Activated T-helper 1 cell treated with anti-CD3 and anti-CD28 coated beads, Interleukin-2, amount 50 U/mL, for 16 hours (primary cell): ENCODE data around the gene MARS1.
"Not testable (repeated sequence)": the region's sequence is repeated elsewhere in the genome, so short reads cannot be mapped to it uniquely, and the experiment has no call there.

Experiments used
- DNase-seq, 2 donors: peaks; one replicate each; pipeline ENCODE4 v3.0.0-alpha.2; 2020; ENCODE audit warnings: low read depth in 1 of 2, low spot score in 1 of 2

The MARS1 gene

DNA sequence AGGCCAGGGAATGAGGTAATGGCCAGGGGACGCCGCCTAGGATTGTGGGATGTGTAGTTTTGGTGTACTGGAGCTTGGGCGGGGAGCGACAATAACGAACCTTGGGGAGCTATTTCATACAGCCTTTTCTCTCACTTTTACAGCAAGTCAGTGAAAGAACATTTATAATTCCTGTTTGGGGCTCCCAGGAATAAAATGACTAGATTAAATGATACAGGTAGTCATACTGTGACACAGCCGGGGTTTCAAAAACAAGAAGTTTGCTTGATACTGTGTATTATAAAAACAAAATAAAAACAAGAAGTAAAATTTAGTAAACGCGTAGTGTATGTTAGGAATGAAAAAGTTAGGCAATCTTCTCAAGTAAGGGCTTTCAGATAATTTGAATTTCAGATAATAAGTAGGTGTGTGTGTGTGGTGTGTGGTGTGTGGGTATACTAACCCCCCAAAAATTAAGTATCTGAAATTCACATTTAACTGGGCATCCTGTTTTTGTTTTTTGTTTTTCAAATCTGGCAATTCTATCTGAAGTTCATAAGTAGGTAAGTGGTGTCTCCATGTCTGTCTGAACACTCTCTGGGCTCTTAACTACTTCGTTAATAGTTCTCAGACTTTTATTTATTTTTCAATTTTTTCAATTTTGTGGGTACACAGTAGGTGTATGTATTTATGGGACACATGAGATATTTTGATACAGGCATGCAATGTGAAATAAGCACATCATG is 59.6 kb downstream of the MARS1 start:
- DNase-seq: no peak

DNA sequence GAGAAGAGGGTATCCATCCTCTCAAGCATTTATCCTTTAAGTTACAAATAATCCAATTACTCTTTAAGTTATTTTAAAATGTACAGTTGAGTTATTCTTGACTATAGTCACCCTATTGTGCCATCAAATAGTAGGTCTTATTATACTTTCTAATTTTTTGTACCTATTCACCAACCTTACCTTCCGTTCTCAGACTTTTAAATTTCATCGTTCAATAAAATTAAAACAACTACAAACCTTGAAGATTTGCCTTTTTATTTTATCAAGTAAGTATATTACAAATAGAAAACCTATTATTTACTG is 60.1 kb downstream of the MARS1 start:
- DNase-seq: no peak

DNA sequence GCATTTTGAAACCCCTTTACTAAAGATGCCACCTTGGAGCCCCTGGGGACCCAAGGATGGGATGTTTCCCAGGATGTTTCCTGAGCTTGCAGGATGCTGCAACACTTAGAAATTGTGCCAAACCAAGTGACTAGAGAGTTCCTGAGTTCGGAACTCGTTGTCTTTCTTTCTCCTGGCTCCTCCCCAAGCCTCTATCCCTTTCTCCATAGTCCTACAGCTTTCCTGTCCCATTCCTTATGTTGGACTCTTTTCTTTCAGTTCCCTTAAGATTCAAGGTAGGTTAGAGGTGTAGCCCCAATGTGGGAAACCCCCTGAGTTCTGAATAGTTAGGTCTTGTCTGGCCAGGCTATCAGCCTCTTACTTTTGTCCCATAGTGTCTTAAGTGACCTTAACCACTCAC is 60.6 kb downstream of the MARS1 start:
- DNase-seq: no peak

DNA sequence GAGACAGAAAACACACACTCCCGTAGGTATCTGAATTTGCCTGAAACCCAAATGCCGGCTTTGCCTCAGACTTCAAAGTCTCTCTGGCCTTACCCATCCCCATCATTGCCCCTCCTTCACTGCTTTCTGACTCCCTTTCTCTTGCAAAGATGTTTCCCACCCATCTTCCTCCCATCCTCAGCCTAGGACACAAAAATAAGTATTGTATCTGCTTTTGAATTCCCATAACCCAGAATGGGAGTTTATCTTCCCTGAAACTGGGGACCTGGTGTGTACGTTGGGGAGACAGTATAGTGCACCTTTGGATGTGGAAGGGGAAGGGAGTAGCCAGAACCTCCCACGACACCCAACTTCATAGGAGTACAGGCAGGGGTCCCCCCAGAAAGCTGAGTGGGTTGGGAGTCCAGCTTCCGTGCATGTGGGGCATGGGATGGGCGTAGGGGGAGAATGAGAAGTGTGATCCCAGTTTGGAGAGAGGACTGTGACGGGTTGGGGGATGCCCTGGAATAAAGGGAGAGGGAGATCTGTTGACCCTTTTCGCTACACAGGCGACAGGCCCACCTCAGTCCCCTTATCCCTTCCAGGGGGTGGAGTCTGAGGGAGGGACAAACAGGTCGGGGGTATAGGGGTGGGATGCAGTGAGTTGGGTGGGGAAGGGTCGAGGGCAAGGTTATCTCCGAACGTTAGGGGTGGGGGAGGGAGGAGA is 61.5 kb downstream of the MARS1 start:
- no peak for DNase-seq

DNA sequence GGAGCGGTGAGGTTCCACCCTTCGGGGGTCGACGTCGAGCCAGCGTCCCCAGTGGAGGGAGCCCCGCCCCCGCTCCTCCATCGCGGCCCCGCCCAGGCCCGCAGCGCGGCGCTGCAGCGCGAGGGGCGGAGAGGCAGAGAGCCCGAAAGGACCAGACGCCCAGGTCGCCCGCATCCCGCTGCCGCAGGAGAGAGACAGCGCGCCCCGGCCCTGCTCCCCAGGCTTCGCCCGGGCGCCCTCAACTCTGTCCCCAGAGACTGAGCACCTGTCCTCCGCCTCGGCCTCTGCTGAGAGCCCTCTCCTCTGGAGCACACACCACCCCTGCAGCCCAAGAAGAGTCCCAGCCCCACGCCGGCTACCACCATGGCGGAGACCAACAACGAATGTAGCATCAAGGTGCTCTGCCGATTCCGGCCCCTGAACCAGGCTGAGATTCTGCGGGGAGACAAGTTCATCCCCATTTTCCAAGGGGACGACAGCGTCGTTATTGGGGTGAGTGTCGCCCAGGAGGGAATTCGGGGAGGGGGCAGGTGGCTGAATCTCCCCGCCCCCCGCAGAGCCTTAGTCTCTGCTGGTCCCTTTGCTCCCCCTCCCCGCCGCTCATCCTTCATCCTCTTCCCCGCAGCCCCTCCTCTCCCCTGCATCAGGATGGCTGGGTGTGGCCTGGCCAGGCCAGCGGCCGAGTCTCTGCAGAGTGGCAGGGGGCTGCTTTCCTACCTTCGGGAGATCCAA is 62.2 kb downstream of the MARS1 start, which contains the start of gene KIF5A:
TSS of gene KIF5A (plus strand) at position 136 of the 732 bp plus-strand sequence. CDS start at position 364, 228 bp downstream.
- DNase-seq: peak; percentile 20 to 30

DNA sequence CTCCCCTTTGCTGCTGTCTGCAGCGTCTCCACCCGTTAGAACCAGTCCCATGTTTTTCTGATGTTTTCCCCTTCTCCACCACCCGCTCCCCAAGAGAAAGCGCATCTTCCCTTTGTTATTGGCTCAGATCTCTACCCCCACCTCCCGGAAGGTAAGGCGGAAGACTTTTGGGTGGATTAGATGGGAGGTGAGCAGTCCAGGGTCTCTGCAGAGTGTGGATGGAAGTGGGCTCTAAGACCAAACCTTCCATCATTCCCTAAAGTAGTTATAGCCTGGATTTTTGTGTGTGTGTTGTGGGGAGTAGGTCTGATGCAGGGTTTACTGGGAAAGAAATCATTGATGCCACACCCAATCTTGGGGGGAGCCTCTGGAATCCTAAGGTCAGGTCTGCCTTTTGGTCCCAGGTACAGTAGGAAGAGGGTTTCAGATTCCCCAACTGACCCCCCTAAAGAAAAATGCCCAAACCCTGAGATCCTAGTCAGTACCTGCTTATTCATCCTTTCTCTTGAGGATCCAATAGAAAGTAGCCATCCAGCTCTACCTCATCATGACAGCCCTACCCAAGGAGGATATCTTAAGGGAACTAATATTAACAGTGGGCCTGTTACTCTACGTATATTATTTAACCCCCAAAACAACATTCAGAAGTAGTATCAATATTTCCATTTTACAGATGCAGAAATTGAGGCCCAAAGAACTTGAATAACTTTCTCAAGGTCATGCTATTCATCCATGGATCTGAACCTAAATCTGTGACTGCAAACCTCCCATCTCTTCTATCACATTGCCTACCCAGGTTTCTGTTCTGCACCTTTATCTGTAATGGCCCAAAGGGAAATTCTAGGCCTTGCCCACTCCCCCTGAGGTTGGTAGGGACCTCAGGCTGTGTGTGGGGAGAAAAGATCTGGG is 63.0 kb downstream of the MARS1 start:
- DNase-seq: no peak

DNA sequence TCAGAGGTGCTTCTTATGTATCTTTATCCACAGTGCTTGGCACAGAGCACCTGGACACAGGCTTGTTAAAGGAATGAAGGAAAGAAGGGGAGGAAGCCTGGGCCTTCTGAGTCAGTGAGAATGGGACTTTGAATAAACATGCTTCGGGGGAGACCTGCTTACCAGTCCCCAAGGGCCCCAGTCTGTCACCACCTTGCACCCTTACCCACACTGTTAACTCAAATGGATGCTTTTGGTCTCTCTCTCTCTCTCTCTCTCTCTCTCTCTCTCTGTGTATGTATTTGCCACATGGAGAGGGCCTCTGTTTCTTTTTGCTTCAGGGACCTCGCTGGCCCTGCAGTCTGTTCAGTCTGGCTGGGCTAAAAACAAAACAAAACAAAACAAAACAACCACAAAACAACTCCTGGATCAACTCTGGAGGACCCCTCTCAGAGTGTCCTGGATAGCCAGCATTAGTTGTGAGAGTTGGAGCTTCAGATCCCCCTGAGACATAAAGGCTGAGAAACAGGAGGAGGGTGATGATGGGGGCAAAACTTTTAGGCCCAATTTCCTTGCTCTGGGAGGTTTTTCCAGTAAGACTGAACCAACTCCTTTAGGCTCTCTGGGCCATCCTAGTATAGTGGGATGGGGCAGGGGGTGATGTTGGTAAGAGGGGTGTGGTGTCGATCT is 63.9 kb downstream of the MARS1 start:
- DNase-seq: no peak

DNA sequence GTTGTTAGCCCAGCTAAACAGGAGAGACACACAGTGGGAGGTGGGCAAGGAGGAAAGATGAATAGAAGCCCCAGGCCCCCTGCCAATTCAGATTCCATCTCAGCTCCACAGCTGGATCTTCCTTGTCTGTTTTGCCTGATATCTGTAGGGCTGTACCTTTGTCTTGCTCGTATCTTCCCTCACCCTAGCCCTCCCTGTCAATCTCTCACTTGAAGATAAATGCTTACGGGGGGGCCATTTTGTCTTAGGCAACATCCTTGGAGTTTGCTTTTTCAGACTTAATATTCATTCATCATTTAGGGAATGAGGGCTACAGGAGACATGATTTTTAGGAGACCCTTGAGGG is 64.4 kb downstream of the MARS1 start:
- DNase-seq: no peak

DNA sequence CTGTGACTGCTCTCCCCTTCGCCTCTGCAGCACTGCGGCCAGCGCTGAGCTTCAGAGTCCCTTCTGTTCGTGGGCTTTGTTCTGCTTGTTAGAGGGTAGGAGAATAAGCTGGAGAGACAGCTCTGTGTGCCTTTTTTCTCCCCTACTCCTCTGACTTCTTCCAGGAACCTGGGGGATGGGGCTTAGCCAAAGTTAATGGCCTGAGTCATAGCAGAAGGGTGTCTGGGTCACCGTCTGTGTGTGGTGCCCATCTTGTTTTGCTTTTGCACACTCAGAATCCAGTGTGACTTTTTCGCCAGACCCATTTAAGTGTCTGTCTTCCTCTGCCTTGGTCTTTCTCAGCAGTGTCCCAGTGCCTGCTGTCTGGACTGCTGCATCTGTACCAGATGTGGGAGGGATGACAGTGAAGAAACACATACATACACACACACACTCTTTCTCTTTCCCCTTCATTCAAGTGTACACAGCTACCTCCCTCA is 65.0 kb downstream of the MARS1 start:
- no peak for DNase-seq

DNA sequence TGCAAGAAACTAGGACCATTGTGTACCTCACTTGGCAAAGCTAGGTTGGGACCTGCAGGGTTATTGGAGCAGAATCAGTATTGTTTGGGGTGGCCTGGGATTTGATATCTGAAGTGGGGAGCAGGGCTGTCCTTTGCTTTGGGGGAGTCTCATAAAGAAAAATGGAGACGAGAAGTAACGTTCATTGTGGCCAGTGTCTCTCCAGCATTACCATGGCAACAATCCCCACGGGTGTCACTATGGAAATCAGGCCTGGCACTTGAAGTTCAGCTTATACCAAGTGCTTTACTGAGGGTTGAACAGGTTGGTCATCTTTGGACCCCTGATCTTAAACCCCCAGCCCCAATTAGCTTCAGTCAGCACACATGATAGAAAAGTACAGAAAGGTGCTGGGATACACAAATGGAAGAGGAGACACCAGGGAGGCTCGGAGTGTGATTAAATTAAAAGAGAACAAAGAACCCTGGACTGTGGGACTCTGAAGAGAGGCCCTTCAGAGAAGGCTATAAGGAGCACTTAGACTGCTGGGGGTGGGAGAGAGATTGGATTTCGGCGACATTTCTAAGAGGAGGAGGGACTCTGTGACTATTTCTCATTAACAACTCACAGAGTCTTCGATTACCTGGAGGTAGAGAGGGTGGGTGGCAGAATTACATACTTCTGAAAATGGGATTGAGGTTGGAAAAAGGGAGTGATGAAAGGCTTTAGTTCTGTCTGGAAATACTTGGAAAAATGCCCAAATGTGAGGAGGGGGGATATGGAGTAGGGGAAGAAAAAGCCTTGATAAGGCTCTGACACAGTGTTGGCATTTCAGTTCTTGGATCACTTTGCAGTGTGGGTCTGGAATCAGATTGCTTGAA is 65.7 kb downstream of the MARS1 start:
- no peak for DNase-seq

DNA sequence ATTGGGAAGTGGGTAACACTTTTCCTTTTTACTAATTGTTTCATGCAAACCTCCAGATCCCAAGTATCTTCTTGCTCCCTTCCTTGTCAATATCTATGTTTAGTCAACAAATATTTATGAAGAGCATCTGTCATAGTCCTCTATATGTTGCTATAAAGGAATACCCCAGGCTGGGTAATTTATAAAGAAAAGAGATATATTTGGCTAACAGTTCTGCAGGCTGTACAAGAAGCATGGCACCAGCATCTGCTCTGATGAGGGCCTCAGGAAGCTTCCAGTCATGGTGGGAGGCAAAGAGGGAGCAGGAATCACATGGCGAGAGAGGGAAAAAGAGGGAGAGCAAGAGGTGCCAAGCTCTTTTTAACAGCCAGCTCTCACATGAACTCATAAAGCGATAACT is 66.6 kb downstream of the MARS1 start:
- DNase-seq: no peak

DNA sequence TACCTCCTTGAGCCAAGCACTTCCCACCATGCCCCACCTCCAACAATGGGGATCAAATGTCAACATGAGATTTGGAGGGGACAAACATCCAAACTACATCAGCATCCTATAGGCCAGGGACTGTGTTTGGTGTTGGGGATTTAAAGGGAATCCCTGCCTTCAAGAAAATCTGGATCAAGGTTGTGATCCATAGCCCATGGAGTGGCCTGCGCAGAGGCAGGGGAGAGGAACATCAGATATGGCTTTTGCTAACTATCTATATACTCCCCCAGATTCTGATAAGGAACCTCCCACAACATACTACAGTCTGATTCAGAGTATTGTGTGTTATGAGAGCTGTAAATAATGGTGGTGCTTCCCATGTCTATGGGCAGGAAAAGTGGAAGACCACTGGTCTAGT is 67.0 kb downstream of the MARS1 start:
- no peak for DNase-seq

DNA sequence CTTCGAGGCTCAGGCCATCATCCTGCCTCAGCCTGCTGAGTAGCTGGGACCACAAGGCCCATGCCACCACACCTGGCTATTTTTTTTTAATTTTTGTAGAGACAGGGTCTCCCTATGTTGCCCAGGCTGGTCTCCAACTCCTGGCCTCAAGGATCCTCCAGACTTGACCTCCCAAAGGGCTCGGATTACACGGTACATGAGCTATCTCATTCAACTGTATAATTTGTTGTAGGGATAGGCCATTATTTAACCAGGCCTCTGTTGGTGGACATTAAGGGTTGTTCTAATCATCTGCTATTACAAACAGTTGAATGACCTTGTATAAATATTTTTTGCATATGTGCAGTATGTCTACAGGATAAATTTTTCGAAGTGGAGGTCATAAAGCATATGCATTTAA is 71.0 kb downstream of the MARS1 start:
- DNase-seq: no peak

DNA sequence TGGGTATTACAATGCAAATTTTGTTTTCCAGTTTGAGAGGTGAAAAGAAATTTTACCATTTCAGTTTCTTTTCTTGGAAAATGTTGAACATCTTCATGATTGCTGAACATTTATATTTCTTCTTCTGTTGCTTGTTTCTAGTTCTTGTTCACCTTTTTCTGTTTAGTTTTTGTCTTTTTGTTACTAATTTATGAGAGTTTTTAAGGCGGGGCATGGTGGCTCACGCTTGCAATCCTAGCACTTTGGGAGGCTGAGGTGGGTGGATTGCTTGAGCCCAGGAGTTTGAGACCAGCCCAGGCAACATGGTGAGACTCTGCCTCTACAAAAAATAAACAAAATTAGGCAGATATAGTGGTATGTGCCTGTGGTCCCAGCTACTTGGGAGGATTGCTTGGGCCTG is 72.6 kb downstream of the MARS1 start:
- DNase-seq: no peak

DNA sequence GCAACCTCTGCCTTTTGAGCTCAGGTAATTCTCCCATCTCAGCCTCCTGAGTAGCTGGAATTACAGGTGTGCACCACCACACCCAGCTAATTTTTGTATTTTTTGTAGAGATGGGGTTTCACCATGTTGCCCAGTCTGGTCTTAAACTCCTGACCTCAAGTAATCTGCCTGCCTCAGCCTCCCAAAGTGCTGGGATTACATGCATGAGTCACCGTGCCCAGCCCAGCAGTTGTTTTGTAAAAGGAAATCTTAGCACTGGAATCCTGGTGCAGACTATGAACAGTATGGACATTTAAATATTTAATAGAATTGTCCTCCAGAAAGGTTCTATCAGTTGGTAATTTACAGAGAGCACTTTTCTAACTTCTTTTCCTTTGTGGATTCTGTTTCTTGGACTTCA is 73.2 kb downstream of the MARS1 start:
- DNase-seq: not testable (repeated sequence)

DNA sequence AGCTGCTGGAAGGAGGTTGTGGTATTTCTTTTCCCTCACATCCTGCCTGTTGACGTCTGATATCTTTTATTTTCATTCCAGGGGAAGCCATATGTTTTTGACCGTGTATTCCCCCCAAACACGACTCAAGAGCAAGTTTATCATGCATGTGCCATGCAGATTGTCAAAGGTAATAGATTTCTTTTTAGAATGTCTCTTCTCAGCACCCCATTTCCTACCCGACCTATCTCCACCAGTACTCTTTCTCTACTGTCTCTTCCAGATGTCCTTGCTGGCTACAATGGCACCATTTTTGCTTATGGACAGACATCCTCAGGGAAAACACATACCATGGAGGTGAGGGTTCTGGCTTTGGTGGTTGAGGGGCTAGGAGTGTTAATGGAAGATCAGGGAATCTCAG is 75.5 kb downstream of the MARS1 start:
- DNase-seq: no peak

DNA sequence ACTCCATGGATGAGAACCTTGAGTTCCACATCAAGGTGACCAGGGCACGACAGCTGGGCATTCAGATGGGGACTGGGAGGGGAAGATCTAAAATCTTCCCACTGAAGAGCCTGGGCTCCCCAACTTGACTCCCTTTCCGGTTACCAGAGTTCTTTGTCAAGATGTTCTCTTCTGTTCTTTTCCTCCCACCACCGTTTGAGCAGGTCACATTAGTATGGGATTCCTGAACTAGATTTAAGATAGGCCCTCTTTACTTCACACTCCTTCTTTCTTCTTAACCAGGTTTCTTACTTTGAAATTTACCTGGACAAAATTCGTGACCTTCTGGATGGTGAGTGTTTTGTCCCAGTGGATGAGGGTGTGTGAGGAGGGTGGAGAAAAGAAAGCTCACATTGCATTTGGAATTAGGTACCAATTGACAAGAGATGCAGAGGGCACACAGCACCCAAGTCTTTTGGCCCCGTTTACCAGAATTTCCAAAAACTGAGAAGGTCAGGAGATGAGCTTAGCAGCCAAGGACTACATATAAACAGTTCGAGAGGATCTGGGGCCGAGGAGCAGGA is 76.4 kb downstream of the MARS1 start:
- DNase-seq: no peak
